Panc1 (cell line): ENCODE measurements around the gene ADARB1. TPM values are rescaled to one million over a fixed set of nuclear protein-coding genes. Genes with fewer than 3 reads are reported as not detected.

Experiments used
- ATAC-seq: fragments of 200-7000 bp; cut with Tn5 transposase; 2 replicates; pipeline ENCODE4 v1.9.1; 2020; ENCODE audit warnings: mild to moderate bottlenecking, moderate library complexity
- BruUV-seq: library from RNA; stranded (reverse); fragments of 400-500 nt; replicated peaks from 2 replicates; lab custom pipeline; 2021; lab: Mats Ljungman, UMichigan
- CTCF ChIA-PET: fragments of 300-600 bp; sonication (Branson Sonifier 250); formaldehyde crosslinking; loops from one replicate; lab custom pipeline; 2022; ENCODE audit warnings: antibody characterized with exemption; lab: Charles Lee
- POLR2A ChIA-PET: fragments of 300-600 bp; sonication (Branson Sonifier 250); formaldehyde crosslinking; loops from one replicate; lab custom pipeline; 2022; ENCODE audit warnings: antibody characterized with exemption; lab: Charles Lee
- DNase-seq: peaks from one replicate; pipeline ENCODE4 v3.0.0-alpha.2; 2010; ENCODE audit warnings: low read depth, low spot score
- H3K27ac ChIP-seq: 2 replicates; pipeline ENCODE4 v1.5.1; 2011; ENCODE audit warnings: mild to moderate bottlenecking, low read length, inconsistent platforms
- H3K27me3 ChIP-seq: fragments of 200-500 bp; sonication (Bioruptor generic); 2 replicates; pipeline ENCODE4 v1.6.0; 2014; ENCODE audit warnings: low read length, inconsistent platforms; ENCODE audit not compliant: control insufficient read depth, insufficient read depth
- H3K36me3 ChIP-seq: fragments of 200-500 bp; sonication (Bioruptor generic); 2 replicates; pipeline ENCODE4 v1.5.1; 2014; ENCODE audit warnings: inconsistent platforms, mild to moderate bottlenecking, low read length, moderate library complexity; ENCODE audit not compliant: control insufficient read depth, insufficient read depth
- H3K4me1 ChIP-seq: 2 replicates; pipeline ENCODE4 v1.5.1; 2011; ENCODE audit warnings: inconsistent platforms, mild to moderate bottlenecking, low read length, moderate library complexity; ENCODE audit not compliant: control insufficient read depth, insufficient read depth
- H3K4me3 ChIP-seq, 2 experiments: 2 replicates each; pipeline ENCODE4 v1.5.1; 2011 to 2012; ENCODE audit warnings: low read depth in 2 of 2, low read length in 2 of 2, mild to moderate bottlenecking in 2 of 2, inconsistent platforms in 1 of 2, moderate library complexity in 1 of 2
- H3K9me3 ChIP-seq: fragments of 200-500 bp; sonication (Bioruptor generic); 2 replicates; pipeline ENCODE4 v1.5.1; 2014; ENCODE audit warnings: low read depth, mild to moderate bottlenecking, inconsistent platforms, low read length, moderate library complexity; ENCODE audit not compliant: control insufficient read depth, insufficient read depth
- POLR2AphosphoS5 ChIP-seq: IDR thresholded peaks from 2 replicates; pipeline ENCODE4 v1.6.1; 2012; ENCODE audit warnings: mild to moderate bottlenecking, low read depth, low read length, moderate library complexity
- REST ChIP-seq, 2 experiments: IDR thresholded peaks; 2 replicates each; pipeline ENCODE4 v1.6.1; 2011 to 2012; ENCODE audit warnings: low read depth in 2 of 2, control low read depth in 1 of 2, low read length in 1 of 2, mild to moderate bottlenecking in 1 of 2, moderate library complexity in 1 of 2; ENCODE audit not compliant: insufficient read depth in 1 of 2
- SIN3A ChIP-seq: IDR thresholded peaks from 2 replicates; pipeline ENCODE4 v1.6.1; 2012; ENCODE audit warnings: low read depth, mild to moderate bottlenecking, low read length, moderate library complexity, borderline replicate concordance; ENCODE audit not compliant: insufficient read depth
- TCF7L2 ChIP-seq: IDR thresholded peaks from 2 replicates; pipeline ENCODE4 v1.6.1; 2011; ENCODE audit warnings: mild to moderate bottlenecking, low read depth, low read length, inconsistent platforms
- in situ Hi-C: cut with HindIII; loops from 2 replicates; pipeline ENCODE4 v1.10.0; 2016; ENCODE audit warnings: low sequenced_read_pairs, low pct_unique_long_range_greater_than_20kb
- intact Hi-C: fragments of 100-400 bp; cut with micrococcal nuclease; formaldehyde crosslinking; loops from one replicate; pipeline ENCODE4 v1.10.0; 2022; ENCODE audit not compliant: unreplicated experiment
- total RNA-seq: library from RNA; stranded (reverse); gene quantifications from one replicate; pipeline ENCODE4 v1.2.1, GENCODE V29; 2021; ENCODE audit not compliant: unreplicated experiment
- TF ChIP-seq, protein P1 (sequence below): fragments of 450-650 bp; IDR thresholded peaks from 2 replicates; pipeline ENCODE4 v1.5.1; 2017; ENCODE audit warnings: mild to moderate bottlenecking

ADARB1 gene
- total RNA-seq, 1 experiment from 2014 or later, result 15.0 TPM

- POLR2A ChIA-PET, result no interaction called here
- intact Hi-C loops, result no loop called here
- H3K4me1 ChIP-seq, result peaks cover 7% of the 10 kb centered on the region
- DNase-seq (no peak), ATAC-seq (no peak)
- BruUV-seq, result no TSS peak
- H3K4me3 ChIP-seq, result peak overlapping the region in 1 of 2 experiments; percentile 43; a peak in 1 of 4 replicates
- no peaks in the 10 kb centered on the region for H3K36me3 ChIP-seq
- TF ChIP-seq TCF7L2 (no peak), POLR2AphosphoS5 (no peak), REST (IDR thresholded peaks at IDR 0.05; ENCODE audit: insufficient read depth in 1 of 2, low read depth in 2 of 2, low read length in 1 of 2) (no peak), SIN3A (no peak)
- TF ChIP-seq, protein P1, sequence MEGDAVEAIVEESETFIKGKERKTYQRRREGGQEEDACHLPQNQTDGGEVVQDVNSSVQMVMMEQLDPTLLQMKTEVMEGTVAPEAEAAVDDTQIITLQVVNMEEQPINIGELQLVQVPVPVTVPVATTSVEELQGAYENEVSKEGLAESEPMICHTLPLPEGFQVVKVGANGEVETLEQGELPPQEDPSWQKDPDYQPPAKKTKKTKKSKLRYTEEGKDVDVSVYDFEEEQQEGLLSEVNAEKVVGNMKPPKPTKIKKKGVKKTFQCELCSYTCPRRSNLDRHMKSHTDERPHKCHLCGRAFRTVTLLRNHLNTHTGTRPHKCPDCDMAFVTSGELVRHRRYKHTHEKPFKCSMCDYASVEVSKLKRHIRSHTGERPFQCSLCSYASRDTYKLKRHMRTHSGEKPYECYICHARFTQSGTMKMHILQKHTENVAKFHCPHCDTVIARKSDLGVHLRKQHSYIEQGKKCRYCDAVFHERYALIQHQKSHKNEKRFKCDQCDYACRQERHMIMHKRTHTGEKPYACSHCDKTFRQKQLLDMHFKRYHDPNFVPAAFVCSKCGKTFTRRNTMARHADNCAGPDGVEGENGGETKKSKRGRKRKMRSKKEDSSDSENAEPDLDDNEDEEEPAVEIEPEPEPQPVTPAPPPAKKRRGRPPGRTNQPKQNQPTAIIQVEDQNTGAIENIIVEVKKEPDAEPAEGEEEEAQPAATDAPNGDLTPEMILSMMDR, result no peak
- H3K27me3 ChIP-seq, result no peaks in the 10 kb centered on the region
- H3K9me3 ChIP-seq, result no peaks in the 10 kb centered on the region
- no peak overlapping the region for H3K27ac ChIP-seq
- in situ Hi-C loops, result no loop called here
- CTCF ChIA-PET, result interaction anchor here (0.5 kb wide), 1 partner anchor 327 kb away, joined by 7 read pairs; no protein-coding TSS in a partner anchor
These were observed 180.1 kb downstream of the ADARB1 start for GRCh38 chr21:45254460-45254930.

DNA sequence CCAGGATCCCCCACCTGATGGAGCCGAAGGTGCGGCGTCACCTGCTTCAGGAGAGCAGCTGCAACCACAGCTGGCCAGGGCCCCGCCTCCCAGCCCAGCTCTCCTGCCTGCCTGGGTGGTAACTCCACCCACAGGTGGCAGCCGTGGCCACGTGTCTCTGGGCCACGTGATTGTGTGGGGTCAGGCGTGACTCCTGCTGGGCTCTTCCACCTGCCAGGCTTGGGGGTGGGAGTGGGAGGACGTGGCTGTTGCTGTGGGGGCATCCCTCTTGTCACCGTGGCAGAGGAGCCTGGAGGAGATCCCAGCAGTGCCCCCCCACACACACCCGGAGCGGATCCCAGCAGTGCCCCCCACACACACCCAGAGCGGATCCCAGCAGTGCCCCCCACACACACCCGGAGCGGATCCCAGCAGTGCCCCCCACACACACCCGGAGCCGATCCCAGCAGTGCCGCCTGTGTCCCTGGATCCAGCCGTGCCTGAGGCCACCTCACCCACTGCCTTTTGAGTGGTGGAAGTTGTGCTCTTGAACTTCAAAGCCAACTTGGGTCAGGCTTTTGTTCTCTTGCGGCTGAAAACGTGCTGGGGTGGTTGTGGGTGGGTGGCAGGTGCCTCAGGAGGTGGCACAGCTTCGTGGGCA is 181.1 kb downstream of the ADARB1 start:
- H3K9me3 ChIP-seq, result no peaks in the 10 kb centered on the region
- DNase-seq, result no peak
- no peaks in the 10 kb centered on the region for H3K27me3 ChIP-seq

More for the DNA sequence above, 181.1 kb downstream of the ADARB1 start:
- Histone ChIP-seq H3K36me3 (no peaks in the 10 kb centered on the region), H3K4me3 (peak overlapping the region; percentile 7 to 43; a peak in 2 of 4 replicates), H3K4me1 (peaks cover 7% of the 10 kb centered on the region), H3K27ac (no peak overlapping the region)
- CTCF ChIA-PET, result interaction anchor here (1.4 kb wide), 1 partner anchor 115 kb away, joined by 3 read pairs; no protein-coding TSS in a partner anchor
- POLR2A ChIA-PET, result no interaction called here
- intact Hi-C loops, result no loop called here
- no TSS peak for BruUV-seq
- in situ Hi-C loops, result no loop called here
- peak; percentile 40; the same call in 1 of the 2 replicates for ATAC-seq
- TF ChIP-seq, protein P1, result no peak
- TF ChIP-seq SIN3A (no peak), TCF7L2 (no peak), POLR2AphosphoS5 (no peak), REST (IDR thresholded peaks at IDR 0.05; ENCODE audit: insufficient read depth in 1 of 2, low read depth in 2 of 2, low read length in 1 of 2) (no peak)
